EL (cell line): Measurements from ENCODE around the gene CEP131.
"Not testable (repeated sequence)": the region's sequence is repeated elsewhere in the genome, so short reads cannot be mapped to it uniquely, and the experiment has no call there.

Source experiments
- DNase-seq: peaks from one replicate; pipeline ENCODE4 v3.0.0-alpha.2; 2016

Gene CEP131

DNA sequence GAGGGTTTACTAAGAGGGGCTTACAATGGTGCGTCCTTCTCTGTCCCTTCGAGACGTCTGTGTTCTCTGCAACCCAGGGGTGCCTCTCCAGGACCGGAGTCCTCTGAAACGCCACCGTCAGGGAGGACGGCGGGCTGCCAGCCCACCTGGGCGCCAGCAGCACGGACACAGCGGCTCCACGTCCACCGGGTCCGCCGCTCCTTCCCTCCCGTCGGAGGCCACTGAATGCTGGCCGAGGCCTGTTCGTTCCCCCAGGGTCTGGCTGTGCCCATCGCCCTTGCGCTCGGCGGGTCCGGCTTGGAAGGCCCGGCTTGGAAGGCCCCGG lies 15.7 kb upstream of the CEP131 start:
- no peak for DNase-seq

GRCh38 chr17:81237591-81238489 lies 15.1 kb upstream of the CEP131 start:
- no peak for DNase-seq

DNA sequence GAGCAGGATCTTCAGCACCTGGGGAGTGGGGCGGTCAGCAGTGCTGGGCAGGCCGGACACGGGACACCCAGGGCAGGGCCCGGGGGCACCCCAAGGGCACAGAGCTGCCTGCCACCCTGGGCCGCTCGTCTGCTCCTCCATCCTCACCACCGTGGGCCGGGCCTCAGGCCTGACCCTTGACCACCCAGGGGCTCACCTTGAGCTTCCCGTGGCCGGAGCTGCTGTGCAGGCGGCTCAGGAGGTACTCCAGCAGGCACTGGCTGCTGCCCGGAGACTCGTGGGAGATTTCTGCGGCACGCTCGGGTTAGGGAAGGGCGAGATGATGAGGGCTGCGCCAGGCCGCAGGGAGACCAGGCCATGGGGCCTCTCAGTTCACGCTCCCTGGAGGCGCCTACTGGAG lies 14.0 kb upstream of the CEP131 start:
- no peak for DNase-seq

- DNase-seq, result no peak
These were observed 13.3 kb upstream of the CEP131 start for GRCh38 chr17:81235822-81236740.

DNA sequence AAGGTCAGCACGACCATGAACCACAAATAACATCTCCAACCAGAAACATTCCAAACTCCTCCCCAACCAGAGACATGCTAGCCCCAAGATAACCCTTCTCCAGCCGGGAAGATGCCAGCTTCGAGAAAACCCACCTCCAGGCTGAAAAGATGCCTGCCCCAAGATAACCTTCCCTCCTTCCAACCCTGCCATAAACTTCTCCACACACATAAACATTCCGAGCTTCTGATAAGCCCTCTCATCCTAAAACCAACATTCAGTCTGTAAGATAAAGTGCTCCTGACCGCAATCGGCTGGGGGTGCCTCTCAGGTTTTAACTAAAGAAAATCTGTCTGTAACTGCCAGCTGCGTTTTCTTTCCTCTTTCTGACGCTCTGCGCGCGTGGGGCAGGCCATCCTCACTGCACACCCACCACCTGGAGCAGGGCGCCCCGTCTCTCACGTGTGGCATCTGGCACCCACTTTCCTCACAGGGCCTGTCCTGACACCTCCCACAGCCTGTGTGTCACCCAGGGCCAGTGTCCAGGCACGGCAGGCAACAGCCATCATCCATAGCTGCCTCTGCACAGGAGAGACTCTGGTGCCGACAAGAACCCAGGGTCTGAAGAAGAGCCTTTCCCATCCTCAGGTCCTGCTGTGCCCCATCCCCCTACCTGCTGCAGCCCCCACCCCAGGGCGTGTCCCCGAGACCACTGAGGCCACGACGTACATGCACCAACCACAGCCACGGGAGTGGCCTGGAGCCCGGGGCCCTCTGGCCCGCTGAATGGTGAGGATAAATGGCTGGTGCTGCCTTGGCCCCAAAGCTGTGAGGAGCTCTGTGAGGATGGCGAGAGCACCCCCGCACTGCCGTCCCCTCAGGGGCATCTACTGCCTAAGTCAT lies 12.4 kb upstream of the CEP131 start:
- no peak for DNase-seq

- DNase-seq, result no peak
These were observed 11.7 kb upstream of the CEP131 start for GRCh38 chr17:81234506-81234855.

- no peak for DNase-seq
These were observed 11.2 kb upstream of the CEP131 start for GRCh38 chr17:81233811-81234505.

- DNase-seq, result no peak
These were observed 10.6 kb upstream of the CEP131 start for GRCh38 chr17:81233316-81233715.

- no peak for DNase-seq
These were observed 10.0 kb upstream of the CEP131 start for GRCh38 chr17:81232616-81233241.

- no peak for DNase-seq
These were observed 9.2 kb upstream of the CEP131 start for GRCh38 chr17:81231766-81232581.

DNA sequence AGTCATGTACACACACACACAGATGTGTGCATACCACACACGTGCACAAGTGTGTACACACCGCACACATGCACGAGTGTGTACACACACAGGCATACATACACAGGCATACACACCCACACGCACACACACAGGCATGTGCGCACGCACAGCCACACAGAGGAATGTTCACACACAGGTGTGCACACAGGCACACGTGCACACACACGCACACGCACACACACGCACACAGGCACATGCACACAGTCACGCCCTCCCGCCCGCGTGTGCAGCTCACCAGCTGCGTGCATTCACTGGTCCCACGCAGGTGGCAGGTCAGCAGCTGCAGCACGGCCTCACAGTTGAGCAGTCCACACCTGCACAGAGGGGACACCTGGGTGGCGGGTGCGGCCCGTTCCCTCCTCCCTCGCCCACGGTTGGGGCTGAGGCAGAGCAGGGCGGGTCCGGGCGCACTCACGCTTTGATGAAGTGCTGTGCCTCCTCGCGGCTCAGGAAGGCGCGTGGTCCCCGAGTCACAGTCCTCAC lies 8.4 kb upstream of the CEP131 start:
- DNase-seq, result no peak

DNA sequence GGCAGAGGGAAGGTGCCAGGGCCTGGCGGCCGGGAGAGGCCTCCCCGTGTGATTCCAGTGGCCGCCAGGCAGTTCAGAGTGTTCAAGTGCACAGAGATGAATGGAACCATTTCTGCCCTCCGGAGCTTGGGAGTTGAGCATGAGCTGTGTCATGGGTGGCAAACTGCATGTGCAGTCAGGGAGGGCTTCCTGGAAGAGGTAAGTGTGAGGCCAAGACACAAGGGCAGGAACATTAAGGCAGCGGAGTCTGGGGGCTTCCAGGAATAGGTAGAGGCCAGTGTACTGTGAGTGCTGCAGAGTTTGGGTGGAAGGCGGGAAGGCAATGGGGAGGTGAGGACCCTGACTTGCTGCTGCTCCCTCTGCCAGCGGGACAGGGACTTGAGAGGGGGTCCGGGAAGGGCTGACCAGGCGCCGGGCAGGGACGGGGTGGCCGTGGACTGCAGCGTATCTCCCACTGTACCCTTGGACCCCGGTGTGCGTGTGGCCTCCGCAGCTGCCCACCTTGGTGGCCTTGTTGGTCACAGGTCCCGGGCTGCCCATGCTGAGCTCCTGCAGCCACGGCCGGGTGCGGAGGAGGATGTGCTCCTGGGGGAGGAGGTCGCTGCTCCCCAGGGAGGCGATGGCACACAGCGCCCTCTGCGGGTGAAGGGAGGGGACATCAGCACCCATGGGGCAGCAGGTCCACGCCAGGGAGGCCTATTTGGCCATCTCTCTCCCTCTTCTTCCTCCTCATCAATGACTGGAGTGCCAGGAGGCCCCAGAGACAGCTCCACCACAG lies 7.5 kb upstream of the CEP131 start:
- DNase-seq, result no peak

DNA sequence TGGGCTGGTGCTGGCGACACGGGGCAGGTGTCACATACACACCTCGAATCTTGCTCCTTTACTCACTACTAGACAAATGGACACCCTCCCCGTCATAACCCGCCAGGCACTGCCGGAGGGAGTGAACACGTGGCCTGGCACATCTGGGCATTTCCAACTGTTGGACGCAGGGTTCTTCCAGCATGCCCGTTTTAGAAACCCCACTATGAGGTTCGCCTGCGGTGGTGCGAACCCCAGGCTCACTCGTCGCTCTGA lies 6.8 kb upstream of the CEP131 start:
- DNase-seq, result no peak

DNA sequence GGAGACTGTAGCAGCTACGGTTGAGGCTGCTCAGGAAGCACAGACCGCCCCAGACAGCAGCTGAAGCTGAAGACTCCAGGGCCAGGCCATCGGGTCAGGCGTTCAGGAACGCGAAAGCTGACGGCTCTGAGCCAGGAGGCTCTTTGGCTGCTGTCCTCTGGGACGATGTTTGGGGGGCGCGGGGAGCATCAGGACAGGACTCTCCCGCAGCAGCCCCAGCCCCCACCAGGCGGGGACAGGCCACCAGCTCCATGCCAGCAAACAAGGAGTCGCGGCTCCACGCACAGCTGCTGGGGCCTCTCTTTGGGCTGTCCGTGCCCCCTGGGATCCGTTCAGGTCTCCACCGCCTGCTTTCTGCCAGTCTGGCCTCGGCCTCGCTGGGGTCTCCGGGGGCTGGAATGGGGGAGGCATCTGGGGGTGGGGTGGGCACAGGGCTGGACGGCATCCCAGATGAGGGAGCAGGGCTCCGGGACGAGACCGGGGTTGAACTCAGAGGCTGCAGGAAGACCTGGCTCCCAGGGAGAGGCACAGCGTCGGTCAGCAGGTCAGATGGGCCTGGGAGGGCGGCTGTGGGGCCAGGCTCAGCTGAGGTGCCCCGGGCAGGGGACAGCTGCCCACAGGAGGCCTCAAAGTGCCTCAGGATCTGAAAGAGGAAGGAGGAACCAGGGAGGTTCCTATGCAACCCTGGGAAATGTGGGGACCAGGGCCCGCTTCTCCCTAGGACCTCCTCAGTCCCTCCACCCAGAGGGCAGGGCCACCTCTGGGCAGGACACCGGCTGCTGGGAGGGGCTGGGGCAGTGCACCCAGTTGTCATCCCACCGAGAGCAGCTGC lies 6.3 kb upstream of the CEP131 start:
- DNase-seq, result no peak

DNA sequence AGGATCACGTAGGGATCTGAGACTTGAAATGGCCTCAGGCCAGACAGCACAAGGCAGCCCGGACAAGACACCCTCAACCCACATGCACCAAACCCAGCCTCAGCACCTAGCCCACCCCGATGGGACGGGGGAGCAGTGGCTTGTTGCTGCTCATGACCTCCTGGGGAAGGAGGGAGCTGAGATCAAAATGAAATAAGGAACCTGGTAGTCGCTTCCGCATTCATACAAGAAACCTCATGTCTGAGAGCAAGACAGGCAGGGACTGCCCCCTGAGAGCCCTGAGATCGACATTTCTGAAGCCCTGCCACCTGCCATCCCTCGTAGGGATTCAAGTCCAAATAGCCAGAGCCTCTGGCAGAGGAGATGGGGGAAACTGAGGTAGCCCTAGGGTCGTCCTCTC lies 5.7 kb upstream of the CEP131 start:
- DNase-seq, result no peak

GRCh38 chr17:81227630-81228029 lies 4.9 kb upstream of the CEP131 start:
- DNase-seq, result not testable (repeated sequence)

DNA sequence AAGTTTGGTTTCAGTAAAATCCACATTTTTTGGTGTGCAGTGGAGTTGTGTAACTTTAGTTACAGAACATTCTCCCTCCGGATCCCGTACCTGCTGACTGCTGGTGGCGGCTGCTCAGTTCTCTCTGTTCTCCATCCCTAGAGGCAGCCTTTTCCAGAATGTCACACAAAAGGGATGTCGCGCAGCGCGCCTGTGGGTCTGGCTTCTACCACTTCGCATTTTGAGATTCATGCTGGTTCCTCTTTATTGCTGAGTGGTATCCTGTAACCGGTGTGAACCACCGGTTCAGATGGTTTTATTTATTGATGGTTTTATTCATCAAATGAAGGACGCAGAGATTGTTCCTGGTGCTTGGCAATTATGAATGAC lies 981 bp upstream of the CEP131 start:
- DNase-seq, result no peak

DNA sequence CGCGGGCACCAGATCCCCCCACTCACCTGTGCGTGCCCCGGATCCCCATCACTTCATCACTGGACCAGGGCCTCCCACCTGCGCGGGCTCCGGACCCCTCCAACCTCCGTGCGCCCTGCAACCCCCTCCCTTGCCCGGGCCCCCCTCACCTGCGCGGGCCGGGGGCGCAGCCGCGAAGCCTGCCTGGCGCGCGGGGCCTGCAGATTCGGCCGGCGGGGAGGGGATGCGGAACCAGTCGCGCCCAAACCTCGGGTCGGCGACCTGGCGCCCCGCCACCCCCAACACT lies 202 bp downstream of the CEP131 start:
- DNase-seq, result no peak

GRCh38 chr17:81221842-81222619 lies 734 bp downstream of the CEP131 start:
- DNase-seq, result peak; percentile 27
